ENCODE results near the gene BARX2.

Gene BARX2

GRCh38 chr11:129447654-129448239, 72.1 kb downstream of the BARX2 start:
- H3K9me3 ChIP-seq (ENCODE audit: control insufficient read depth, insufficient read depth, low read length) = no peaks in the 10 kb centered on the region
- no peaks in the 10 kb centered on the region for H3K4me1 ChIP-seq (ENCODE audit: control insufficient read depth, insufficient read depth, low read length)
- no peaks in the 10 kb centered on the region for H3K27me3 ChIP-seq (ENCODE audit: control insufficient read depth, insufficient read depth, low read length)
- H3K36me3 ChIP-seq (ENCODE audit: control insufficient read depth, insufficient read depth, low read length) = no peaks in the 10 kb centered on the region
- H3K4me3 ChIP-seq (ENCODE audit: low read depth, low read length) = no peak overlapping the region
- H3K9ac ChIP-seq (ENCODE audit: low read depth, low read length) = no peak overlapping the region

- Histone ChIP-seq H3K9me3 (ENCODE audit: control insufficient read depth, insufficient read depth, low read length) (no peaks in the 10 kb centered on the region), H3K4me1 (ENCODE audit: control insufficient read depth, insufficient read depth, low read length) (peaks cover 12% of the 10 kb centered on the region), H3K4me3 (ENCODE audit: low read depth, low read length) (no peak overlapping the region), H3K27me3 (ENCODE audit: control insufficient read depth, insufficient read depth, low read length) (no peaks in the 10 kb centered on the region), H3K36me3 (ENCODE audit: control insufficient read depth, insufficient read depth, low read length) (no peaks in the 10 kb centered on the region), H3K9ac (ENCODE audit: low read depth, low read length) (no peak overlapping the region)
These were observed 75.9 kb downstream of the BARX2 start for GRCh38 chr11:129451524-129451923.

DNA sequence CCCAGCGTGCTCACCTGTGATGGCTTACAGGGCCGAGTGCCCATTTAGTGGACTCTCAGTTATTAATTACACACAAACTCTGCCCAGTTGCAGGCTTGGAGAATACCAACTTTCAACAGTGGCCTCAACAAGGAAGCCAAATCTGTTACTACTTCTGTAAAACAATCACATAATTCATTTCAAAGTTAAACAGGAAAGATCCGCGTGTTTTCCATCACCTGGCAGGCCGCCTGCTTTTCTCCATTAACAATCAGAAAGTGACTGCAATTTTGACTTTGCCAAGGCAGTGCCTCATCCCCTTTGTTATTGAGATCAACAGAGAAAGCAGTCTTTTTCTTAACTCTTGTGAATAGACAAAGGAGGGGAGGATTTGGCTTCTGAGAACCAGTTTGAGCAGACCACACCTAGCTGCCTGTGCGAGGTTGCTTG, 77.7 kb downstream of the BARX2 start:
- Histone ChIP-seq H3K4me1 (ENCODE audit: control insufficient read depth, insufficient read depth, low read length) (peaks cover 12% of the 10 kb centered on the region), H3K9ac (ENCODE audit: low read depth, low read length) (no peak overlapping the region), H3K27me3 (ENCODE audit: control insufficient read depth, insufficient read depth, low read length) (peaks cover 3% of the 10 kb centered on the region), H3K4me3 (ENCODE audit: low read depth, low read length) (no peak overlapping the region), H3K9me3 (ENCODE audit: control insufficient read depth, insufficient read depth, low read length) (no peaks in the 10 kb centered on the region), H3K36me3 (ENCODE audit: control insufficient read depth, insufficient read depth, low read length) (no peaks in the 10 kb centered on the region)

GRCh38 chr11:129455101-129455500, 79.5 kb downstream of the BARX2 start:
- H3K4me1 ChIP-seq (ENCODE audit: control insufficient read depth, insufficient read depth, low read length) = peaks cover 12% of the 10 kb centered on the region
- H3K9me3 ChIP-seq (ENCODE audit: control insufficient read depth, insufficient read depth, low read length) = no peaks in the 10 kb centered on the region
- H3K9ac ChIP-seq (ENCODE audit: low read depth, low read length) = no peak overlapping the region
- H3K36me3 ChIP-seq (ENCODE audit: control insufficient read depth, insufficient read depth, low read length) = no peaks in the 10 kb centered on the region
- H3K4me3 ChIP-seq (ENCODE audit: low read depth, low read length) = no peak overlapping the region
- H3K27me3 ChIP-seq (ENCODE audit: control insufficient read depth, insufficient read depth, low read length) = peaks cover 3% of the 10 kb centered on the region

GRCh38 chr11:129455756-129456655, 80.4 kb downstream of the BARX2 start:
- H3K4me3 ChIP-seq (ENCODE audit: low read depth, low read length) = no peak overlapping the region
- peaks cover 12% of the 10 kb centered on the region for H3K4me1 ChIP-seq (ENCODE audit: control insufficient read depth, insufficient read depth, low read length)
- no peaks in the 10 kb centered on the region for H3K9me3 ChIP-seq (ENCODE audit: control insufficient read depth, insufficient read depth, low read length)
- peaks cover 3% of the 10 kb centered on the region for H3K27me3 ChIP-seq (ENCODE audit: control insufficient read depth, insufficient read depth, low read length)
- H3K9ac ChIP-seq (ENCODE audit: low read depth, low read length) = no peak overlapping the region
- H3K36me3 ChIP-seq (ENCODE audit: control insufficient read depth, insufficient read depth, low read length) = no peaks in the 10 kb centered on the region

GRCh38 chr11:129457321-129457720, 81.7 kb downstream of the BARX2 start:
- H3K9ac ChIP-seq (ENCODE audit: low read depth, low read length) = no peak overlapping the region
- H3K4me1 ChIP-seq (ENCODE audit: control insufficient read depth, insufficient read depth, low read length) = peaks cover 12% of the 10 kb centered on the region
- no peaks in the 10 kb centered on the region for H3K36me3 ChIP-seq (ENCODE audit: control insufficient read depth, insufficient read depth, low read length)
- peaks cover 3% of the 10 kb centered on the region for H3K27me3 ChIP-seq (ENCODE audit: control insufficient read depth, insufficient read depth, low read length)
- no peak overlapping the region for H3K4me3 ChIP-seq (ENCODE audit: low read depth, low read length)
- no peaks in the 10 kb centered on the region for H3K9me3 ChIP-seq (ENCODE audit: control insufficient read depth, insufficient read depth, low read length)

DNA sequence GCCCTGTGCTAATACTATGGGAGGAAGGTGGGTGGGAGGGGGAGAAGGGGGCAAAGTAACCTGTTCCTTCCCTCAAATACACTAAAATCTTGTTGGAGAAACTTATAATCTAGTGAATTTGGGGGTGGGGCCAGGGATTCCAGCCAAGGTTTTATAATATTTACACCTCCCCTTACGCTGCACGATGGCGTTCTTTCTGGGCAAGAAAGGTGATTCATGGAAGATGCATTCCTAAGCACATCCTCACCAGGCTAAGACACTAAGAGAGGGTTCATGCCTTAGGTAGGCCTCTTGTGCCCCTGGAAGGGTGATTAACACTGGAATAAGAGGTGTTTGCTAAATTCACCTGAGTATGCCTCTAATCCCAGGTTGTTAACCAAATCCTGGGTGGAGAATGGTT, 82.6 kb downstream of the BARX2 start:
- Histone ChIP-seq H3K4me1 (ENCODE audit: control insufficient read depth, insufficient read depth, low read length) (peaks cover 9% of the 10 kb centered on the region), H3K9ac (ENCODE audit: low read depth, low read length) (no peak overlapping the region), H3K4me3 (ENCODE audit: low read depth, low read length) (no peak overlapping the region), H3K36me3 (ENCODE audit: control insufficient read depth, insufficient read depth, low read length) (no peaks in the 10 kb centered on the region), H3K27me3 (ENCODE audit: control insufficient read depth, insufficient read depth, low read length) (peaks cover 3% of the 10 kb centered on the region), H3K9me3 (ENCODE audit: control insufficient read depth, insufficient read depth, low read length) (no peaks in the 10 kb centered on the region)

- H3K9me3 ChIP-seq (ENCODE audit: control insufficient read depth, insufficient read depth, low read length) = no peaks in the 10 kb centered on the region
- no peak overlapping the region for H3K4me3 ChIP-seq (ENCODE audit: low read depth, low read length)
- H3K27me3 ChIP-seq (ENCODE audit: control insufficient read depth, insufficient read depth, low read length) = peaks cover 3% of the 10 kb centered on the region
- H3K9ac ChIP-seq (ENCODE audit: low read depth, low read length) = no peak overlapping the region
- no peaks in the 10 kb centered on the region for H3K36me3 ChIP-seq (ENCODE audit: control insufficient read depth, insufficient read depth, low read length)
- peaks cover 6% of the 10 kb centered on the region for H3K4me1 ChIP-seq (ENCODE audit: control insufficient read depth, insufficient read depth, low read length)
These were observed 83.3 kb downstream of the BARX2 start for GRCh38 chr11:129458756-129459535.

GRCh38 chr11:129460714-129461113, 85.1 kb downstream of the BARX2 start:
- H3K9me3 ChIP-seq (ENCODE audit: control insufficient read depth, insufficient read depth, low read length) = no peaks in the 10 kb centered on the region
- H3K9ac ChIP-seq (ENCODE audit: low read depth, low read length) = no peak overlapping the region
- H3K4me3 ChIP-seq (ENCODE audit: low read depth, low read length) = no peak overlapping the region
- H3K4me1 ChIP-seq (ENCODE audit: control insufficient read depth, insufficient read depth, low read length) = peaks cover 4% of the 10 kb centered on the region
- H3K27me3 ChIP-seq (ENCODE audit: control insufficient read depth, insufficient read depth, low read length) = peaks cover 3% of the 10 kb centered on the region
- H3K36me3 ChIP-seq (ENCODE audit: control insufficient read depth, insufficient read depth, low read length) = no peaks in the 10 kb centered on the region

GRCh38 chr11:129484068-129484467, 108.4 kb downstream of the BARX2 start:
- Histone ChIP-seq H3K4me1 (ENCODE audit: control insufficient read depth, insufficient read depth, low read length) (no peaks in the 10 kb centered on the region), H3K4me3 (ENCODE audit: low read depth, low read length) (no peak overlapping the region), H3K9me3 (ENCODE audit: control insufficient read depth, insufficient read depth, low read length) (no peaks in the 10 kb centered on the region), H3K36me3 (ENCODE audit: control insufficient read depth, insufficient read depth, low read length) (no peaks in the 10 kb centered on the region), H3K27me3 (ENCODE audit: control insufficient read depth, insufficient read depth, low read length) (no peaks in the 10 kb centered on the region), H3K9ac (ENCODE audit: low read depth, low read length) (no peak overlapping the region)

DNA sequence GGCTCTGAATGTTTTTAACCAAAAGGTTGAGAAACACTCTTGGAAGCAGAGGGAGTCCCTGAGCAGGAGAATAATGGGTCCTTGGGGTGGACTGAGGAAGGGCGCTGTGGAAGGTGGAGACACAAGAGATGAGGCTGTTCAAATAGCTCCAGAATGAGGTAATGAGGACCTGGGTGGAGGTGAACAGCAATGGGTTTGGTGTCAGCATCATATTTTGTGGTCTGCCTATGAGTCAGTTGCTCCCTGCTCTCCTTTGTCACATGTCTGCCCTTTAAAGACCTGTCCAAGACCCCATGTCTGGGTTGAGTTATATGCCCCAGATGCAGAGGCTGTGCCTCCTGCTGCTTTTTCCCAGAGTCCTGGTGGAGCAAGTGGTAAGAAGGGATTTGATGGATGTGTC, 113.6 kb downstream of the BARX2 start:
- Histone ChIP-seq H3K4me3 (ENCODE audit: low read depth, low read length) (no peak overlapping the region), H3K4me1 (ENCODE audit: control insufficient read depth, insufficient read depth, low read length) (no peaks in the 10 kb centered on the region), H3K36me3 (ENCODE audit: control insufficient read depth, insufficient read depth, low read length) (no peaks in the 10 kb centered on the region), H3K27me3 (ENCODE audit: control insufficient read depth, insufficient read depth, low read length) (no peaks in the 10 kb centered on the region), H3K9ac (ENCODE audit: low read depth, low read length) (no peak overlapping the region), H3K9me3 (ENCODE audit: control insufficient read depth, insufficient read depth, low read length) (no peaks in the 10 kb centered on the region)

Data from iPS-15b (cell line).